ENCODE data around the gene ACAT2.
"Not testable (repeated sequence)": the region's sequence is repeated elsewhere in the genome, so short reads cannot be mapped to it uniquely, and the experiment has no call there.

The ACAT2 gene

GRCh38 chr6:159813781-159814180, 51.9 kb downstream of the ACAT2 start:
- no peak for DNase-seq (ENCODE audit: low read depth)
- H3K4me3 ChIP-seq (ENCODE audit: control insufficient read depth, low read depth, low read length), result no peak overlapping the region
- TF ChIP-seq, protein P1, sequence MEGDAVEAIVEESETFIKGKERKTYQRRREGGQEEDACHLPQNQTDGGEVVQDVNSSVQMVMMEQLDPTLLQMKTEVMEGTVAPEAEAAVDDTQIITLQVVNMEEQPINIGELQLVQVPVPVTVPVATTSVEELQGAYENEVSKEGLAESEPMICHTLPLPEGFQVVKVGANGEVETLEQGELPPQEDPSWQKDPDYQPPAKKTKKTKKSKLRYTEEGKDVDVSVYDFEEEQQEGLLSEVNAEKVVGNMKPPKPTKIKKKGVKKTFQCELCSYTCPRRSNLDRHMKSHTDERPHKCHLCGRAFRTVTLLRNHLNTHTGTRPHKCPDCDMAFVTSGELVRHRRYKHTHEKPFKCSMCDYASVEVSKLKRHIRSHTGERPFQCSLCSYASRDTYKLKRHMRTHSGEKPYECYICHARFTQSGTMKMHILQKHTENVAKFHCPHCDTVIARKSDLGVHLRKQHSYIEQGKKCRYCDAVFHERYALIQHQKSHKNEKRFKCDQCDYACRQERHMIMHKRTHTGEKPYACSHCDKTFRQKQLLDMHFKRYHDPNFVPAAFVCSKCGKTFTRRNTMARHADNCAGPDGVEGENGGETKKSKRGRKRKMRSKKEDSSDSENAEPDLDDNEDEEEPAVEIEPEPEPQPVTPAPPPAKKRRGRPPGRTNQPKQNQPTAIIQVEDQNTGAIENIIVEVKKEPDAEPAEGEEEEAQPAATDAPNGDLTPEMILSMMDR (conservative IDR thresholded peaks at IDR 0.05; ENCODE audit: control insufficient read depth, insufficient read depth, low read depth, low read length), result no peak

DNA sequence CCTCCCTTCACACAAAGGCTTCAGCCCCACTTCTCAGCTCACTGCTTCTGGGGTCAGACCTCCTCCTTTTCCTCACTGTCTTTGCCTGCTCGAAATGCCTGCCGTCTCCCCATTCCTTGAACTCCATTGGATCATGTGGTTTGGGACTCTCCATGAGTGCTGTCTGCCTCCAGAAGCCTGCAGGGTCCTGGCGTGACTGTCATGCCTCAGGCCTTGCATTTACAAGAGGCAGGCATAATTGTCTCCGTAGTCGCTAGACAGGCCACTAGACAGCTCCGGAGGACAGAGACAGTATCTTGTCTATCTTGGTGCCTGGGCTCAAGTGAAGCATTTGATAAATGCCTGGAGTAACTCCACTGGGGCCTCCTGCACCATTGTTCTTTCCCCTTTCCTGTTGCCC, 53.6 kb downstream of the ACAT2 start:
- no peak overlapping the region for H3K4me3 ChIP-seq (ENCODE audit: control insufficient read depth, low read depth, low read length)
- DNase-seq (ENCODE audit: low read depth), result no peak
- TF ChIP-seq, protein P1 (conservative IDR thresholded peaks at IDR 0.05; ENCODE audit: control insufficient read depth, insufficient read depth, low read depth, low read length), result no peak

DNA sequence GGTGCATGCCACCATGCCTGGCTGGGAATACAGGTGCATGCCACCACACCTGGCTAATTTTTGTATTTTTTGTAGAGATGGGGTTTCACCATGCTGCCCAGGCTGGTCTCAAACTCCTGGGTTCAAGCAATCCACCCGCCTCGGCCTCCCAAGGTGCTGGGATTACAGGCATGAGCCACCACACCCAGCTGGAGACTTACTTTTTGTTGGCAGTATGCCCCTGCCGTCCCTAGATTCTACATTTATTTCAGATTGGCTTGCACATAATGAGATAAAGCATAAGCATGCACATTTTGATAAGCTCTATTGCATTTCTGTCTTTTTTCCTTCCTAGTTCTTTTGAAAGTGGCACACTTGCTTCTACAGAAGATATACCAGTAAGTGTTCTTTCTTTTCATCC, 54.9 kb downstream of the ACAT2 start:
- not testable (repeated sequence) for DNase-seq (ENCODE audit: low read depth); H3K4me3 ChIP-seq (ENCODE audit: control insufficient read depth, low read depth, low read length)

DNA sequence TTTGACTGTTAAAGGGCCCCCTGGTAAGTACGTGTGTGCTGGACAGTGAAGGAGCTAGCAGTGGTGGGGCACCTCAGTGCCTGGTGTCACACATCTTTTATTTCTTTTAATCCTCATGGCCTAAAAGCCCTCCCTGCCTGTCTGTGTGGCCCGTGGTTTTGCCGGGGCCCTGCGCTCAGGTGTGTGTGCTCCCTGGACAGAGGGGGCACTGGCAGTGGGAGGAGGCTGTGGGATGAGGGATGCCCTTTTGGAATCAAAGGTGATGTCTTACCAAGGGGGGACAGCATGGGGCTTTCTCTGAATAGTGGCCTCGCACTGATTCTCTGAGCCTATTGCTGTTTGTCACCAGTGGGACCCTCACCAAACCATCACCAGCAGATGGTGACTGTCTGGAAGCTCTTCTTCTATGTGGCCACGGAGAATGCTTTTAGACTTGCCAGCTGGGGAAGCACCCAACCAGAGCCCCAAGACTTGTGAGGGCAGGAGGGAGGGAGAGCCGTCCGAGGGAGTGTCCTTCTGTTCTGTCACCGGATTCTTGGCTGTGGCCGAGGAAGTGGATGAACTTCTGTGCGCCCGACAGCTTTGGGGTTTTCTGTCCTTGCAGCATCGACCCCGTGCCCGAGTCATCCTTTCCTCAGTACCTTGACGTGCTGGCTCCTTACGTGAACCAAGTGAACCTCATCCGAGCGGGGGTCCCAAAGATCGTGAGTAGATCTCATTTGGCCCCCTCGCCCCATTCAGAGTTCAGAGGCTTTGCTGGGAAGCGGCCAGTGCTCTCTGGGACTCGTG, 56.3 kb downstream of the ACAT2 start:
- no peak for DNase-seq (ENCODE audit: low read depth)
- no peak overlapping the region for H3K4me3 ChIP-seq (ENCODE audit: control insufficient read depth, low read depth, low read length)
- TF ChIP-seq, protein P1 (conservative IDR thresholded peaks at IDR 0.05; ENCODE audit: control insufficient read depth, insufficient read depth, low read depth, low read length), result no peak

GRCh38 chr6:159819098-159819497, 57.3 kb downstream of the ACAT2 start:
- no peak overlapping the region for H3K4me3 ChIP-seq (ENCODE audit: control insufficient read depth, low read depth, low read length)
- DNase-seq (ENCODE audit: low read depth), result no peak
- TF ChIP-seq, protein P1 (conservative IDR thresholded peaks at IDR 0.05; ENCODE audit: control insufficient read depth, insufficient read depth, low read depth, low read length), result no peak

GRCh38 chr6:159819932-159820640, 58.2 kb downstream of the ACAT2 start:
- DNase-seq (ENCODE audit: low read depth), result no peak
- TF ChIP-seq, protein P1 (conservative IDR thresholded peaks at IDR 0.05; ENCODE audit: control insufficient read depth, insufficient read depth, low read depth, low read length), result no peak
- no peak overlapping the region for H3K4me3 ChIP-seq (ENCODE audit: control insufficient read depth, low read depth, low read length)

DNA sequence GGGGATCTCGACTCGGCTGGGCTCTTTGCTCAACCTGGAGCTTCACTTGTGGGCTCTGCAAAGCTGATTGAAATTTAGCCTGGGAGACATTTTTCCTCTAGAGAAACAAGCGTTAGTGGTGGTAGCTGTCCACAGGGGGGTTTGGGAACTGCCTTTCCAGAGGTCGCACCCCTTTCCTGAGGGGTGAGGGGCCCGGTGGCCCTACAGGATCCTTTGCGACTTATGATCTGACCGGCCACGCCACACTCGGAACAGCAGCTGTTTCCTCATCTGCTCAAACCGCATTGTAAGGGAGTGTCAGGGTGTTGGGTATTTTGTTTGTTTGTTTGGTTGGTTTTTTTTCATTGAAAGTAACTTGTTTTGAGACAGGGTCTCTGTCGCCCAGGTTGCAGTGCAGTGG, 59.3 kb downstream of the ACAT2 start:
- TF ChIP-seq, protein P1 (conservative IDR thresholded peaks at IDR 0.05; ENCODE audit: control insufficient read depth, insufficient read depth, low read depth, low read length), result no peak
- DNase-seq (ENCODE audit: low read depth), result no peak
- H3K4me3 ChIP-seq (ENCODE audit: control insufficient read depth, low read depth, low read length), result no peak overlapping the region
